Ovary (tissue), 9 donors: Measurements from ENCODE around the gene ARHGEF19. TPM values are rescaled to one million over a fixed set of nuclear protein-coding genes. Genes with fewer than 3 reads are reported as not detected.
A peak's percentile ranks its signal among the peaks of the same experiment; 100 is the strongest.

ENCODE experiments used
- DNase-seq, 5 donors: peaks; one replicate each; pipeline ENCODE4 v3.0.0-alpha.2; 2019 to 2020
- H3K27ac ChIP-seq, 2 donors: fragments of 200-600 bp; one replicate each; pipeline versions ENCODE4 v1.5.1 to v1.8.0; 2019 to 2022
- H3K27me3 ChIP-seq: fragments of 200-600 bp; one replicate; pipeline ENCODE4 v1.8.0; 2022
- H3K36me3 ChIP-seq: fragments of 200-600 bp; sonication (generic); one replicate; pipeline ENCODE4 v1.5.1; 2019
- H3K4me1 ChIP-seq: one replicate; pipeline ENCODE4 v1.8.1; 2013; ENCODE audit warnings: mild to moderate bottlenecking, moderate library complexity; ENCODE audit not compliant: insufficient read depth
- H3K4me3 ChIP-seq: fragments of 200-600 bp; sonication (generic); one replicate; pipeline ENCODE4 v1.5.1; 2017
- H3K9me3 ChIP-seq, 2 donors: fragments of 200-600 bp in 1 of 2; sonication (generic) in 1 of 2; one replicate each; pipeline versions ENCODE4 v1.5.1 to v1.8.1; 2013 to 2019; ENCODE audit warnings: mild to moderate bottlenecking in 1 of 2, moderate library complexity in 1 of 2
- EP300 ChIP-seq: sonication (generic); formaldehyde crosslinking; IDR thresholded peaks from one replicate; pipeline ENCODE4 v1.6.1; 2017; ENCODE audit warnings: antibody characterized with exemption
- POLR2A ChIP-seq: fragments of 450-650 bp; IDR thresholded peaks from one replicate; pipeline ENCODE4 v1.6.1; 2017; ENCODE audit warnings: antibody characterized with exemption, mild to moderate bottlenecking, moderate library complexity
- WGBS, 3 donors: extraction: QIAGEN DNeasy Blood & Tissue Kit in 1 of 3; methylation state at CpG; one replicate each; pipeline versions ENCODE4 v1.1.5 to v1.1.7; 2013 to 2017; 5-methylcytosine and 5-hydroxymethylcytosine counted together
- intact Hi-C, 4 donors: fragments of 100-400 bp; cut with DNase I; formaldehyde crosslinking; loops; one replicate each; pipeline versions ENCODE4 v1.11.0 to v1.15.1; 2022 to 2023
- polyA plus RNA-seq, 2 donors: library from polyadenylated mRNA; stranded (reverse); fragments of 200-250 nt in 1 of 2; fragments of 350-450 nt in 1 of 2; fragmentation: Illumina TruSeq in 1 of 2; extraction: RNeasy Lipid Tissue Mini Kit (QIAGEN cat#74804) in 1 of 2; gene quantifications; one replicate each; pipeline ENCODE4 v1.2.3, GENCODE V29; 2013 to 2014
- total RNA-seq, 7 donors: library from RNA; depleted of rRNA in 2 of 7; stranded (reverse); fragments of >200 nt in 2 of 7; fragmentation: NEBNext Ultra II Directional in 3 of 7; extraction: Animal tissue kit (Norgen Biotek cat#: 25700) in 3 of 7; gene quantifications; one replicate each; pipeline versions ENCODE4 v1.1.0 to v1.2.4, GENCODE V29; 2016 to 2023
- TF ChIP-seq, protein P1 (sequence below), 3 donors: fragments of 450-650 bp in 2 of 3; fragments of 200-600 bp in 1 of 3; IDR thresholded peaks; one replicate each; pipeline versions ENCODE4 v1.5.1 to v1.8.0; 2016 to 2022; ENCODE audit warnings: antibody characterized with exemption in 3 of 3, mild to moderate bottlenecking in 1 of 3
- donor health status: DM: no; HTN: no; CAD: no; lungs with moderate emphysema.
- donor health status: DM: no; HTN: no; CAD: no.
- donor health status: Bipolar disorder and iron deficiency.
- donor health status: DM: yes; HTN: yes; CAD: no.
- donor health status: DM: no; HTN: no; CAD: no.
- donor health status: DM: yes; HTN: yes; CAD: no.

The ARHGEF19 gene
- total and polyA plus RNA-seq, 9 donors = 2.3 to 30.4 (median 14.6) TPM

GRCh38 chr1:16245476-16246196, 33.2 kb upstream of the ARHGEF19 start:
- Histone ChIP-seq H3K27me3 (no peaks in the 10 kb centered on the region), H3K4me1 (peaks cover 25% of the 10 kb centered on the region)
- 91 to 94% (median 94%) methylated on average over 9 of the region's 9 CpGs for WGBS, 3 donors

GRCh38 chr1:16244650-16245285, 32.3 kb upstream of the ARHGEF19 start:
- peak overlapping the region in 1 of 2 donors; percentile 23 for H3K27ac ChIP-seq
- H3K4me3 ChIP-seq = no peak overlapping the region
- H3K36me3 ChIP-seq = no peaks in the 10 kb centered on the region
- no peaks in the 10 kb centered on the region for H3K27me3 ChIP-seq
- H3K4me1 ChIP-seq = peaks cover 24% of the 10 kb centered on the region
- peak in 1 of 5 donors; percentile 31 for DNase-seq
- no peaks in the 10 kb centered on the region for H3K9me3 ChIP-seq
- TF ChIP-seq EP300 (no peak), POLR2A (no peak)
- TF ChIP-seq, protein P1, sequence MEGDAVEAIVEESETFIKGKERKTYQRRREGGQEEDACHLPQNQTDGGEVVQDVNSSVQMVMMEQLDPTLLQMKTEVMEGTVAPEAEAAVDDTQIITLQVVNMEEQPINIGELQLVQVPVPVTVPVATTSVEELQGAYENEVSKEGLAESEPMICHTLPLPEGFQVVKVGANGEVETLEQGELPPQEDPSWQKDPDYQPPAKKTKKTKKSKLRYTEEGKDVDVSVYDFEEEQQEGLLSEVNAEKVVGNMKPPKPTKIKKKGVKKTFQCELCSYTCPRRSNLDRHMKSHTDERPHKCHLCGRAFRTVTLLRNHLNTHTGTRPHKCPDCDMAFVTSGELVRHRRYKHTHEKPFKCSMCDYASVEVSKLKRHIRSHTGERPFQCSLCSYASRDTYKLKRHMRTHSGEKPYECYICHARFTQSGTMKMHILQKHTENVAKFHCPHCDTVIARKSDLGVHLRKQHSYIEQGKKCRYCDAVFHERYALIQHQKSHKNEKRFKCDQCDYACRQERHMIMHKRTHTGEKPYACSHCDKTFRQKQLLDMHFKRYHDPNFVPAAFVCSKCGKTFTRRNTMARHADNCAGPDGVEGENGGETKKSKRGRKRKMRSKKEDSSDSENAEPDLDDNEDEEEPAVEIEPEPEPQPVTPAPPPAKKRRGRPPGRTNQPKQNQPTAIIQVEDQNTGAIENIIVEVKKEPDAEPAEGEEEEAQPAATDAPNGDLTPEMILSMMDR (IDR thresholded peaks at IDR 0.05) = no peak
- 73 to 81% (median 75%) methylated on average over 8 of the region's 8 CpGs for WGBS, 3 donors
- intact Hi-C loops = loop anchor here in 3 of 4 donors (2.0 to 10.0 kb wide), 5 partner anchors 42 to 167 kb away; partner anchors contain the start of gene FBXO42 (in 1 of the 3)

More at GRCh38 chr1:16245476-16246196, 33.2 kb upstream of the ARHGEF19 start:
- Histone ChIP-seq H3K27ac (peak overlapping the region in 1 of 2 donors; percentile 13), H3K36me3 (no peaks in the 10 kb centered on the region), H3K4me3 (no peak overlapping the region), H3K9me3 (no peaks in the 10 kb centered on the region)
- DNase-seq = peak in 1 of 5 donors; percentile 25
- TF ChIP-seq EP300 (no peak), POLR2A (no peak)
- TF ChIP-seq, protein P1 (IDR thresholded peaks at IDR 0.05) = no peak
- intact Hi-C loops = loop anchor here in 2 of 4 donors (2.0 to 10.0 kb wide), 3 partner anchors 109 to 168 kb away; partner anchors contain the start of gene FBXO42 (in 1 of the 2)

DNA sequence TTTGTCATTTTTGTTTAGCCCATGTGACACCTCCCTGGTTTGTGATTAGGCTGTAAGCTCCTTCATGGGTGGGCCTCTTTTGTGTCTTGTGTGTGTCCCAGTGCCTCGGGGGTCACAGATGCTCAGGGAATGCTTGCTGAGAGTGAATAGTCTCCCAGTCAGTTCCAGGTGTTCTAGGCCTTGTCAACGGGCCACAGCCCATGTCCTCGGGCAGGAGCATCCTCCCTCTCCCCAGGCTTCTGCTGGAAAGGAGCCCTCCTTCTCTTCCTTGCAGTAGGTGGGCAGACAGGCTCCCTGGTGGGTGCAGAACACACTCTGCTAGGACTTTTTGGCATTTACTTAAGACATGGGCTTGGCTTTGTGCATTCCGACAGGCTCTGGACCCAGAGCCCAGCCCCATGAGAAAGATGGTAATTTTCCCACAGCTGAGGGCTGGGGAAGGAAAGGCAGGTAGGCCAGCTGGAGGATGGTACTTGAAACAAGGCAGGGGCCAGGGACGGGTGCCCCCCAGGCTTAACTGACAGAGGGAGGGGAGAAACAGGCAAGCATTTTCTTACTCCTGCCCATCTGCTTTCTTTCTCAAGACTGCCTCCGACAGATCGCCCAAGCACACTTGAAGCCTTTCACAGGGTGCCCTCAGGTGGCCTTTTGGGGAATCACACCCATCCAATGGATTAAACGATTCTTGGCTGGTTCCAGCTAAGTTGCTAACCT, 31.6 kb upstream of the ARHGEF19 start:
- WGBS, 3 donors = 17 to 24% (median 21%) methylated on average over 7 to 8 of the region's 8 CpGs
- H3K27me3 ChIP-seq = no peaks in the 10 kb centered on the region
- H3K9me3 ChIP-seq = no peaks in the 10 kb centered on the region
- intact Hi-C loops = loop anchor here in 3 of 4 donors (2.0 to 10.0 kb wide), 4 partner anchors 42 to 163 kb away; partner anchors contain the start of gene FBXO42 (in 1 of the 3)
- TF ChIP-seq POLR2A = no peak
- TF ChIP-seq, protein P1 (IDR thresholded peaks at IDR 0.05) = peak; percentile 74 to 93 (median 91)
- peak; percentile 76 to 91 (median 82) for DNase-seq
- H3K27ac ChIP-seq = peak overlapping the region; percentile 23 to 46
- no peaks in the 10 kb centered on the region for H3K36me3 ChIP-seq
- H3K4me3 ChIP-seq = no peak overlapping the region
- H3K4me1 ChIP-seq = peaks cover 23% of the 10 kb centered on the region

- peaks cover 17% of the 10 kb centered on the region for H3K4me1 ChIP-seq
- 71 to 76% (median 76%) methylated on average over 8 of the region's 8 CpGs for WGBS, 3 donors
- DNase-seq = no peak
- no peak overlapping the region for H3K4me3 ChIP-seq
- TF ChIP-seq EP300 (no peak), POLR2A (no peak)
- TF ChIP-seq, protein P1 (IDR thresholded peaks at IDR 0.05) = no peak
- no peaks in the 10 kb centered on the region for H3K36me3 ChIP-seq
- H3K27me3 ChIP-seq = no peaks in the 10 kb centered on the region
- peak overlapping the region in 1 of 2 donors; percentile 7 for H3K27ac ChIP-seq
- H3K9me3 ChIP-seq = no peaks in the 10 kb centered on the region
- intact Hi-C loops = loop anchor here in 2 of 4 donors (5.0 to 10.0 kb wide), 3 partner anchors 41 to 119 kb away; partner anchors contain the start of gene FBXO42 (in 1 of the 2)
Measured at GRCh38 chr1:16243215-16243610, 30.8 kb upstream of the ARHGEF19 start.
